Endometrial microvascular endothelial cells (primary cell): Measurements from ENCODE around the gene RYR2. TPM values are rescaled to one million over a fixed set of nuclear protein-coding genes. Genes with fewer than 3 reads are reported as not detected.

ENCODE experiments used
- in situ Hi-C: cut with HindIII; loops from 2 replicates; pipeline ENCODE4 v1.10.0; 2017; ENCODE audit warnings: low sequenced_read_pairs, low pct_unique_long_range_greater_than_20kb; ENCODE audit errors: inconsistent ontology term
- total RNA-seq: library from RNA; depleted of rRNA; stranded (reverse); fragments of >200 nt; gene quantifications from one replicate; pipeline ENCODE4 v1.2.3, GENCODE V29; 2015; ENCODE audit errors: inconsistent ontology term

Gene RYR2
- total RNA-seq, 1 donor from 2014 or later: not detected

DNA sequence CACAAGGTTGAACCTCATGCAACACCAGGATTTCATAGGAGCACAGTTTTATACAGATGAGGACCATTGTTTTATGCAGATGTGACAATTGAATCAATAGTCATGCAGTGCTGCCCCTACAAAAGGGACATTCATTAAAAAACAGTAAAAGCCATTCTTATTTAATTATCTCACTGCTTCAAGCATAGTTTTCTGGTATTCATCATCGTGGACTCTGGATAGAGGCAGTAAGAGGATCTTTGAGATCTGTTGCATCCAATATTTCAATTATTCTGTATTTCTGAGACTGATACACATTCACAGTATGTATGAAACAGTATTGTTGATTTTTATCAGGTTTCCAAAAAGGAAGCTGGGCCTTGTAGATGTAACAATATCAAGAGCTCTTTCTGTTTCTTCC, 237.6 kb downstream of the RYR2 start:
- in situ Hi-C loops: no loop called here

DNA sequence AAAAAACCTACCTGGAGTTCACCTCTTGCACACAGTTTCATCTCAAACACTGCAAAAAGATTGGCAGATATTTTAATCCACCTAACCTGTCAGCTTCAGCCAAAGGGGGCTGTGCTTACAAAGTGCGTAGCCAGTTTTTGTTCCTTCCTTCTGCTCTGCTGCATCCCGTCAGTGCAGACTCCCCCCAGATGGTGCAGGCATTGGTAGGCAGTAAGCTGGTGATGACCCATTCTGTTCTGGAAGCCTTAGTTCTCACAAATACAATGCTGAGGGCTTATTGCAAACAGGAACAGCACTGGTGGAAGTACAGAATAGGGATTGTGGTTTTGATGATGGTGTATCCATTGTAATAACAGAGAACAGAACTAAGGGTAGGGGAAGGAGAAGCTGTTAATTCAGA, 239.5 kb downstream of the RYR2 start:
- in situ Hi-C loops: no loop called here

DNA sequence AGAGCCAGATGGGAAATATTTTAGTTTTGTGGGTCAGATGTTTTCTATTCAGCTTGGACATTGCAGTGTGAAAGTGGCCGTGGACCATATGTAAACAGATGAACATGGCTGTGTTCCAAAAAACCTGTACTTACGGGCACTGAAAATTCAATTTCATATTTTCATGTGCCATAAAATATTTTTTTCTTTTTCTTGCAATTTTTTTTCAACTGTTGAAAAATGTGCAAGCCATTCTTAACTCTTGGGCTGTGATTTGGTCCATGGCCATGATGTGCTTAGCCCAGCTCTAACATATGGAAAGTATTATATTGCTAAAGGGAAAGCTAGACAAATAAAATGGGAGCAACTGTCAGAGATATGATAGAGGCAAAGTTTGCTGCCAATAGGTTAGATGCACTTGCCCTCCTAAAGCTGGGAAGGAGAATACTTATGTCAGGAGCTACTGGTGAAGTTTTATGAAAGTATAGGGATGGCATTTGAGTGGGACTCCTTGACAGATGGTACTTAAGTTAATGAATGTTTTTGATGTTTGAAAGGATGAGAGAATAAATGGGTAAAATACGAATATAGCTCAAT, 240.3 kb downstream of the RYR2 start:
- in situ Hi-C loops: no loop called here

DNA sequence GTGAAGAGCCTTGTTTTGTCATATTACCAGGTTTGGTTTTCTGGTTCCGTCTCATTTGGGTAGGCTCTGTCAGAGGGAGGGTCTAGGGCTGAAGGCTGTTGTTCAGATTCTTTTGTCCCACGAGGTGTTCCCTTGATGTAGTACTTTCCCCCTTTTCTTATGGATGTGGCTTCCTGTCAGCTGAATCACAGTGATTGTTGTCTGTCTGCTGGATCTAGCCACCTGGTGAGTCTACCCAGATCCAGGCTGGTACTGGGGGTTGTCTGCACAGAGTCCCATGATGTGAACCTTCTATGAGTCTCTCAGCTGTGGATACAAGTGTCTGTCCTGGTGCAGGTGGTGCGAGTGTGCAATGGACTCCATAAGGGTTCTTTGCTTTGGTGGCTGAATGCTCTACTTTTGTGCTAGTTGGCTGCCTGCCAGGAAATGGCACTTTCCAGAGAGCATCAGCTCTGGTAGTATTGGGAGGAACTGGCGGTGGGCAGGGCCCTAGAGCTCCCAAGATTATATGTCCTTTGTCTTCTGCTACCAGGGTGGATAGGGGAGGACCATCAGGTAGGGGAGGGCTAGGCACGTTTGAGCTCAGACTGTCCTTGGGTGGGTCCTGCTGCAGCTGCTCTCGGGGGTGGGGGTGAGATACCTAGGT, 246.0 kb downstream of the RYR2 start:
- in situ Hi-C loops: no loop called here

DNA sequence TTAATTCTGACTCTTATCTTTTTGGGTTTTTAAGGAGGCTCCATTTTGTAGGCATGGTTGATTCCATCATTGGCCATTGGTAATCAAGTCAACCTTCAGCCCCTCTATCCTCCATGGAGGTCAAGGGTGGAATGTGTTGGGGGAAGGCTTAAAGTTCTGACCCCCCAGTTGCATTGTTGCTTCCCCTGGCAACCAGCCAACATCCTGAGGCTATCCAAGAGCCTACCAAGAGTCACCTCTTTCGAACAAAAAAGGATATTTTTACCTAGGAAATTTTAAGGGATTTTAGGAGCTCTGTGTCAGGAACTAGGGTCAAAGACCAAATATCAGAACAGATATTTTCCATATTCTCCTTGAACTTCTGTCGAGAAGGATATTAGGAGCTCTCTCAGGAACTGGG, 251.8 kb downstream of the RYR2 start:
- in situ Hi-C loops: no loop called here

DNA sequence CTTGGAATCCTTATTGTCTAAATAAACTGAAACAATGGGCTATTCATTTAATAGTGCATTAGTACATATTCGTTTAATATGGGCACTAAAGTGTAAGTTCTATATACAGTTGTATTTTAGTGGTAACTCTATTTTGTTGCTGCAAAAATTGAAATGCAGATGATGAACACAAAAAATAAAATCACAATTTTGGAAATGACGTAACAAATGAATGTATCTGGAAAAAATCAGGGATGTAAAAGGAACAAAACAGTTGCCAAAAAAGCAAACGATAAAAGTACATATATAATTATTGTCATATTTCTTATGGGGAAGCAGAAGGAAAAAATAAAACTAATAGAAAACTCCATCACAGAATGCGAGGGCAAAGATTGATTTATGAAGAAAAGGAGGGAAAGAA, 254.9 kb downstream of the RYR2 start:
- in situ Hi-C loops: no loop called here

DNA sequence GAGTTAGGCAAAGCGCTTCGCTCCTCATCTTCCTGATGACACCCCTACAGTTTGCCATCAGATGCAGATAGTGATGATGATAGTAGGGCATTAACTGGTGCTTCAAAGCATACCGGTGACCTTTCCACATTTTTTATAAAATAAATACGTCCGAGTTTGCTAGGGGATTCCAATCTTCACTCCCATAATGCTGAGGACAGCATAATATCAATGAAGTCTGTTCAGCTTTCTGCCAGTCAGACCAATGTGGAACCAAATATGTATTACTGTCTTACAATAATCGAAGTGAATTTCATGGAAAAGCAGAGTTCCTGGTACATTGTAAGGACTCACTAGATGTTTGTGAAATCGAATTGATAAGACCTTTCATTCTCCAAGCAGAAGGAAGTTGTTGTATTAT, 258.7 kb downstream of the RYR2 start:
- in situ Hi-C loops: no loop called here

DNA sequence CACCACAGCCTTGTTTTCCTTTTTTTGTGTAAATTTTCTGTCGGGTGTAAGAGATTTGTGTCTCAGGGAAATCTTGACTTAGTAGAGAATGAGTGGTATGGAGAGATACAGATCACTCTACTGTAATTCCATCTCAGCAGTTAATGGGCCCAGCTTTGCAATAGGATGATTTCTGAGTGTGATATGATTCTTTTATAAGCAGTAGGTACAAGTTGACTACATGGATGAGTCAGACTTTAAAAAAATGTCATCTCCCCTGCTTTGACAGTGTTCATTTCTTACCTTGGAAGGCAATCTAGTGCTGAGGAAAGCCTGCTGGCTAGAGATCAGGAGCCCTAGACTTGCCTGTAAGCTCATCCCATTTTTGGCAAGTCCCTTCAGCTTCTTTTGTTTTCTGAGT, 261.9 kb downstream of the RYR2 start:
- in situ Hi-C loops: no loop called here

DNA sequence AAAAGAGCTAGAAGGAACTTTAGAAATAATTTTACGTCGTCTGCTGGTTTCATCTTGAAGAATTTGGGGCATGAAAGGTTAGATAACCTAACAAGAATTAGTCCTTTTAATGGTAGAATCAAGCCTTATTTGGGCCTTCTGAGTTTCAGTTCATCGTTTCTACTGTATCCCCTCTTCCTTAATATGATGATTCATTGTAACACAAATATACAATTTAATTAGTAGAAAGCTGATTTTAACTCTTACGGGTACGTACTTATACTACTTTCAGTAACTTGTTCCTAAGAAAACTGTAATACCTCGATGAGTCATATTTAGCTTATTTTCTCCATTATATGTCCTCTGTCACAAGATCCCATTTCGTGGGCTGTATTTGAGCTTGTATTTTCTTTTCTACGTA, 264.7 kb downstream of the RYR2 start:
- in situ Hi-C loops: no loop called here

DNA sequence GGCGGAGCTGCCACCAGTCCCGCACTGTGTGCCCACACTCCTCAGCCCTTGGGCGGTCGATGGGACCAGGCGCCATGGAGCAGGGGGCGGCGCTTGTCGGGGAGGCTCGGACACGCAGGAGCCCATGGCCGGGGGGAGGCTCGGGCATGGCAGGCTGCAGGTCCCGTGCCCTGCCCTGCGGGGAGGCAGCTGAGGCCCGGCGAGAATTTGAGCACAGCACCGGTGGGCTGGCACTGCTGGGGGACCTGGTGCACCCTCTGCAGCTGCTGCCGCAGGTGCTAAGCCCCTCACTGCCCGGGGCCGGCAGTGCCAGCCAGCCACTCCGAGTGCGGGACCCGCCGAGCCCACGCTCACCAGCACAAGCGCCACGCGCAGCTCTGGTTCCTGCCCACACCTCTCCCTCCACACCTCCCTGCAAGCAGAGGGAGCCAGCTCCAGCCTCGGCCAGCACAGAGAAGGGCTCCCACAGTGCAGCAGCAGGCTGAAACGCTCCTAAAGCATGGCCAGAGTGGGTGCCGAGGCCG, 267.7 kb downstream of the RYR2 start:
- in situ Hi-C loops: no loop called here

DNA sequence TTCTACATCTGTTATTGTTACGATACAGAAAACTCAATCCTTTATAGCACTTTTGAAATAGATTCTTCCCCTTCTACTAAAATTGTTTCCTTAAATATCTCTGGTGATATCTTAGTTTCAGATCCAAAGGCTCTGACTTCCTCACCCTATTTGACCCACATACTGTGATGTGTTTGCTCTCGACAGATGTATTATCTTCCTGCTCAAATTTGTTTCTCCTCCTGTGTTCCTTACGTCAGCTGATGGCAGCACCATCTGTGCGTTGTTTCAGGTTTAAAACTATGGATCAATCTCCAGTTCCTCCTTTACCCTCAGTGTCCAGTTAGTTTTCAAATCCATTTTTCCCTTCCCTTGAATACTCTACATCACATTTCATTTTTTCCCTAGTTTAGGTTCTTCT, 274.4 kb downstream of the RYR2 start:
- in situ Hi-C loops: no loop called here

DNA sequence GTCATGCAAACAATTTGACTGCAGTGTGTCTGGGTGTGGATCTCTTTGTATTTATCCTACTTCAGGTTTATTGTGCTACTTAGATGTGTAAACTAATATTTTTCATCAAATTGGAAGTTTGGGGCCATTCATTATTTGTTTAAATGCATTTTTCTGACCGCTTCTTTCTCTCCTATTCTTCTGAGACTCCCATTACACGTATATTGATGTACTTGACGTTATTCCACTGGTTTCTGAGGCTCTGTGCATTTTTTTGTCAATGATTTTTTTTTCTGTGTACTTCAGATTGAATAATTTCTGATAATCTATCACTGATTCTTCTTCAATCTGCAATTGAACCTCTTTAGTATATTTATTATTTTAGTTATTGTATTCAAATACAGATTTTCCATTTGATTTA, 276.8 kb downstream of the RYR2 start:
- in situ Hi-C loops: no loop called here

DNA sequence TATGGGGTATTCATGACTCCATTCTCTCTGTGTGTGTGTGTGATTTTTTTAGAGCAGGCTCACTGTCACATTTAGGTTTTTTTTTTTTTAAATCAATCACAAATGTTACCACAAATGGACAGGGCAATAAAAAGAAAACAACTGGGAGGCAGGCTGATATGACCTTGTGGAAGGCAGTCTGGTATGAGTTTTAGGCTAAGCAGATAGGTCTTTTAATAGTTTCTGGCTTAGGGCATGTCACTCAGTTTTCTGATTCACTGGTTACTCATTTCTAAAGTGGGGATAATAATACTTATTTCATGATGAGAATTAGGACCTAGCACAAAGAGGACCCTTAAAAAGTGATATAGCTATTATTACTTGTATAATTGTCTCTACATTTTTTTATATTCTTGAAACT, 278.9 kb downstream of the RYR2 start:
- in situ Hi-C loops: no loop called here

DNA sequence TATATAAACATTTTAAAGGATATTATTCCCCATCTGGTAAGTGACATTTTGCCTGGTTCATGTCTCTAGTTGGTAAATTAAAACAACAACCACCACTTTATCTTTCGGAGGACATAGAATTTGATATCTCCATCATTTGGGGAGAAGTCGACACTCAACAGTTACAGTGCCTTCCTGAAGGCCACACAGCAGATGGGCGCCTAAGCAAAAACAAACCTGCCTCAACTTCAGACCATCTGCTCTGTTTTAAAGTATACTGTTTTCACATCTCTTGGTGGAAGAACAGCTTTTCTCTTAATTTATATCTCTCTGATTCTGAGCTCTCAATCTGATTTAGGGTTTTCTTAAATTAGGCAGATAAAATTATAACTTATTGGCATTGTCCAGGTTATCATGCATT, 282.2 kb downstream of the RYR2 start:
- in situ Hi-C loops: no loop called here

DNA sequence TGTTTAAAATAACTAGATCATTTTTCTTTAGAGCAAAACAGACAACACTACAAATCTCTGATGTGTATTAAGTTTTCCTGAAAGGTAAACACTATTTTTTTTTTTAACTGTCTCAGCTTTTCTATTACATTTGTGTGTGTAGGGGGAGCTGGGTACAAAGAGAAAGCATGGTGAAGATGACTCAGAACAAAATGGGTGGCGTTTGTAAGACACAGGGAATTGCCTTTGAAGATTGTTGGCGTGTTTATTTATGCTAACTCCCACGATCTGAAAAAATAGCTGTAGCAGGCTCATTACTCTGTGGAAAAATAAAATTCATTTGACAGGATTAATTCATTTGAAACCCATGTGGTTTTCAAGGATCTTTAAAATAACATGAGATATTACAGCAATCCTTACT, 285.1 kb downstream of the RYR2 start:
- in situ Hi-C loops: no loop called here

DNA sequence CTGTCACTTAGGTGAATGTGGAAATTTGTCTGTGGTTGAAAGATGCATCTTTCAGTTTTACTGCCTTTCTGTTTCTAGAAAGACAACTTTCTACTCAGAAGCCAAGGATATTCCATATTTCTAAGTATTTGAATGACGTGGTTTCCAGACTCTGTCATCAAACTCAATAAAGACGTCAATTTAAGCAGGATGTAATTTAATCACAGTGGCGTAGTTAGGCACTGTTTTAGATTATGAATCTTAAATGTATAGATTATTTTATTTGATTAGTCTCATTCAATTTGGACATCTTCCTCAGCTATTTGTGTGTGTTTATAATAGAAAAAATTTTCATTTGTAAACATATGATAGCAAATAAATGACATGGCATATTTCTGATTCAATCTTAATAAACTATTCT, 298.9 kb downstream of the RYR2 start:
- in situ Hi-C loops: no loop called here

DNA sequence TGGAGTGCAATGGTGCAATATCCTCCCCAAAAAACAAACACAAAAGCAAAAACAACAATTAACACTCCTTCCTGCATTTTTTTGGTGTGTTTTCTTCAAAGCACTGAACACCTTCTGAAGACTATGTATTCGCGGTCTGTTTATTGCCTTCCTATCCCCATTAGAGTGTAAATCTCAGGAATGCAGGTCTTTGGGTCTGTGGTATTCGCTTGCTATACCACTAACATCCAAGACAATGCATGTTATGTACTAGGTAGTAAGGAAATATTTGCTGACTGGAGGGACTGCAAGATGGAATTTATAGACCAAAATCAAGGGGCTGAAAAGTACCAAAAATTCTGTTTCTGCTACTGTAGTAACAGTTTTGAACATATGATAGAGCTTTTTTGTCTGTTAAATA, 299.4 kb downstream of the RYR2 start:
- in situ Hi-C loops: no loop called here

DNA sequence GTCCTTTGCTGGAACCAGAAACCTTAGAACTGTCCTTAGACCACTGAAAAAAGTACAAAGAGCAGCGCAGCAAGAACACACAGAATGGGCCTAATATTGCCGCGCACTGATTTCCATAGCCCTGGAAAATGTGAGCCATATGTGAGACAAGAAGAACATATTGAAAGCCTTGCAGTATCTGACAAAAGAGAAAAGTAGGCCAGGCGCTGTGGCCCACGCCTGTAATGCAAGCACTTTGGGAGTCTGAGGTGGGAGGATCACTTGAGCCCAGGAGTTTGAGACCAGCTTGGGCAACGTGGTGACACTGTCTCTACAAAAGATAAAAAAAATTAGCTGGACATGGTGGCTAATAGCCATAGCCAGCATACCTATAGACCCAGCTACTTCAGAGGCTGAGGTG, 300.7 kb downstream of the RYR2 start:
- in situ Hi-C loops: no loop called here

DNA sequence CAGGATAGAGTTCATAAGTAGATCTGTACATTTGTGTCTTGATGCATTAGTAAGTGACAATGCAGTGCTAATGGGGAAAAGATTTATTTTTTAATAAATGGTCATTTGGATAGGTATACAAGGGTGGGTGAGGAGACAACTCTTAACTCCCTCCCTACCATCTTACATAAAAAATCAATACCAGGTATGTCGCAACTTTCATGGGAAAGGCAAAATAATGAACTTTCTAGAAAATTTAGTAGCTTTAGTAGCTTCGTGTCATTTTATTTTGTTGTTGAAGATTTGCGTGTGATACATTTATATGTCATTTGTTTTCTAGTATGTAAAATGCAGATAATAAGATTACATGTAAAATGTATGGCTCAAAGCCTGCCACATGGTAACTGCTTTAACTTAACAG, 310.8 kb downstream of the RYR2 start:
- in situ Hi-C loops: no loop called here

DNA sequence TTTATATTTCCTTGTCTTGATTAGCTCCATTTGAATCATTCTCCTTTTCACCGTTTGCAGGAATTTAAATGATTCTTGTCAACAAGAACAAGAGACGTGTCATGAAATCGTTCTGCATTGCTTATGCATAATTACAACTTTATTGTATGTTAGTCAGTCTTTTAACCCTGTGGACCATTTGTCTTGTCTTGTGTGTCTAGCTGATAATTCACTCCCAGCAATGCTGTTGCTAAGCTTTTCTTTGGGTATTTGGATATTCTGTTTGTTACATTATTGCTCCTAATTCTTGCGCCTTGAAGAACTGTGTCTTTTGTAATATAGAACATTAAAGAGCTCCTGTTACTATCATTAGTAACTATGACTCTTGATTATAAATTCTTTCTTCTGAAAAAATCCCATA, 311.9 kb downstream of the RYR2 start:
- in situ Hi-C loops: no loop called here

DNA sequence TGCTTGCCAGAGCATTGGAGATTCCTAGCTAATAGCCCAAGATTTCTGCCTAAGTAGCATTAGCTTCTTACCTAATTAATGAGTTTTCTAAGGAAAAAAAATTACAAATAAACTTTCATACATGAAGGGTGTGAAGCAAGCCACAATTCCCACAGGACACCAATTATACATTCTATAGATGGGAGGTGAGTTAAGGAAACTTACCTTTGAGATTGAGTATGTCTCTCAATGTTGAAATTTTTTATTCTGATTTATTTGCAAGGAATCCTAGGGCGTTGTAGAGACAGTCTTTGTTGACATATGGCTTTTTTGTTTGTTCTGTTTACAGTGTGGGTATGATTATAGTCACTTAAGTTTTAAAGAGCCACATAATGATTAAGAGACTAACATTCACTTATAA, 313.0 kb downstream of the RYR2 start:
- in situ Hi-C loops: no loop called here
